ENCODE measurements around the gene RALGPS1.
"Not testable (repeated sequence)": the region's sequence is repeated elsewhere in the genome, so short reads cannot be mapped to it uniquely, and the experiment has no call there.

RALGPS1 gene

GRCh38 chr9:126989847-126990842 lies 75.6 kb downstream of the RALGPS1 start:
- DNase-seq: no peak

- DNase-seq: no peak
Observed at GRCh38 chr9:126991183-126991582, 76.6 kb downstream of the RALGPS1 start.

DNA sequence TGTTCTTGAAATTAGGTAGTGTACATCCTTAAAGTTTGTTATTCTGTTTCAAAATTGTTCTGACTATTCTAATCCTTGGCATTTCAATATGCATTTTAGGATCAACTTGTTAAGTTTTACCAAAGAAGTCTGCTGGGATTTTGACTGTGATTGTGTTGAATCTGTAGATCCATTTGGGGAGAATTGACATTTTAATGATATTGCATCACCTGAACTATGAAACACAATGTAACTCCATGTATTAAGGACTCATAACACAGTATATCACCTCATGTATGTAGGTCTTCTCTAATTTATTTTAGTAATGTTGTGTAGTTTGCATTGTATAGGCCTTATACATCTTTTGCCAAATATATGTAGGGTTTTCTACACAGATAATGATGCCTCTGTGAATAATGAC lies 77.8 kb downstream of the RALGPS1 start:
- no peak for DNase-seq

GRCh38 chr9:126999315-127000068 lies 84.9 kb downstream of the RALGPS1 start:
- no peak for DNase-seq

- no peak for DNase-seq
Observed at GRCh38 chr9:127004946-127005769, 90.6 kb downstream of the RALGPS1 start.

DNA sequence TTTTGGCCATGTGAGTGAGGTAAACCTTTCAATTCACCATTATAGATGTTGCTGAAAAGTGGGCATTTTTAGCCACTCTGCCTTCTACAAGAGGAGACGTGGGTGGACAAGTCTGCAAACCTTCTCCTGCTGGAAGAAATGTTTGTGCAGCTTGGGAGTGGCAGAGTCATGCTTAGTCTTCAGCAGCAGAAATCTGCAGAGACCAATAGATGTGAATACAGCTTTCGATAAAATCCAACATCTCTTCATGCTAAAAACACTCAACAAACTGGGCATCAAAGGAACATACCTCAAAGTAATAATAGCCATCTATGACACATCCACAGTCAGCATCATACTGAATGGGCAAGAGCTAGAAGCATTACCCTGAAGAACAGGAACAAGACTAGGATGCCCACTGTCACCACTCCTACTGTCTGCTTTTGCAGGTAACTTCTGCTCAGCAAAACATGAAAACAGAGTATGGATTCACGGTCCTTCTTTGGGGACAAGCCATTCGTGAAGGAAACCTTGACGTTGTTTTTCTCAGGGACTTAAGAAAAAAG lies 91.3 kb downstream of the RALGPS1 start:
- no peak for DNase-seq

GRCh38 chr9:127007638-127008037 lies 93.1 kb downstream of the RALGPS1 start:
- DNase-seq: no peak

GRCh38 chr9:127008076-127008475 lies 93.5 kb downstream of the RALGPS1 start:
- no peak for DNase-seq

- no peak for DNase-seq
Observed at GRCh38 chr9:127011772-127012171, 97.2 kb downstream of the RALGPS1 start.

DNA sequence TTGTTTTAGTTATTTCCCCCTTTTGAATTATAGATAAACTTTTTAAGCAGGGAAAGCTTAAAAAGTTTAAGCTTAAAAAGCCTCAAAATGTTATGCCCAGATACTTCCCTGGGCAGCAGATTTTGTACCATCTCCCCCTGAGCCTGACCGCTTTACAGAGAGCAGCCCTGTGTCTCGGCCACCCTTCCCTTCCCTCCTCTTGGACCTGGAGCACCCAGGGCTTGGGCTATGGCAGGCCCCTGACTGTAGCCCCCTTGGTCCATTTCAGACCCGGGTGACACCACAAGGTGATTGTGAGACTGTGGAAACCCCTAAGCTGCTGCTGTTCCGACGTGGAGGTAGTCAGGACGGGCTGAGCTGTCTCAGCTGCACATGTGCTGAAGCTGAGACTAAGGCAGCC lies 97.7 kb downstream of the RALGPS1 start:
- DNase-seq: no peak

DNA sequence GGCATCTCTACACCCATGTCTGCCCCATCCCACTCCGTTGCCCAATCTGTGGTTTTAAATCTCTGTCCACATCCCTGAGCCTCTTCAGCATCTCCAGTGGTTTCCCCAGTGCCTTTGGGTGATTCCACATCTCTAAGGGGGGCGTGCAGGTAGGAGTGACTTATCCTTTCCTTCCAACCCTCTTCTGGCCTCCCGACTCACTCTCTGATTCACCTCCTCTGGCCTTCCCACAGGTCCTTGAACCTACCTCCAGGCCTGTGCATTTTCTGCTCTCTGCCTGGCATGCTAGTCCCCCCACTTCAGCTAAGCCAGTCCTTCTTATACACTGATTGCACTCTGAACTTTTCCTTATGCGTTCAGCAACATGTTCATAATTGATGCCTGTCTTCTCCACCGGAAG lies 99.0 kb downstream of the RALGPS1 start:
- DNase-seq: no peak

GRCh38 chr9:127014216-127014909 lies 99.8 kb downstream of the RALGPS1 start:
- DNase-seq: no peak

DNA sequence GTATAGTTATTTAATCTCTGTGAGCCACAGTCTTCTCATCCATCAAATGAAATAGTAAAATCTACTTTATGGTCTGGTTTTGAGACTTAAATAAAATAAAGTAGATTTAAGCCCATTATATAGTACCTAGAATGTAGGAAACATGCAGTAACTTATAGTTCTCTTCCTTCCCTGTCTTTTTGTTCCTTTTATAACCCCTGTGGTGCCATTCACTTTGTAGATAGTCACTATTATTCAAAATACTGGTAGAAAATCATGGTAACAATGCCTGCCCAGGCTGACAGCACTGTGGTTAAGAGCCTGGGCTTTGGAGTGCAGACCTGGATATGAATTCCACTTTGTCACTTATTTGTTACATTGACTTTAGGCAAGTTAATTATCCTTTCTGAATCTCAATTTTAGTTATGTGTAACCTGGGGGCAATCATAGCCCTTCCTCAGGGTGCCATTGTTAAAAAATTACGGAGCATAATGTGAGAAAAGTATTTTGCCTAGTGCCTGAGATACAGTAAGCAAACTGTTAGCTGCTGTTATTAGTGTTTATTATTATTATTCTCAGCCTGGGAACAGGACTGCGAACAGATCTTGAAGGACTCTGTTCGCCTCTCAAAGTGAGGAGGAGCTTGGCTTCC lies 100.4 kb downstream of the RALGPS1 start:
- DNase-seq: no peak

DNA sequence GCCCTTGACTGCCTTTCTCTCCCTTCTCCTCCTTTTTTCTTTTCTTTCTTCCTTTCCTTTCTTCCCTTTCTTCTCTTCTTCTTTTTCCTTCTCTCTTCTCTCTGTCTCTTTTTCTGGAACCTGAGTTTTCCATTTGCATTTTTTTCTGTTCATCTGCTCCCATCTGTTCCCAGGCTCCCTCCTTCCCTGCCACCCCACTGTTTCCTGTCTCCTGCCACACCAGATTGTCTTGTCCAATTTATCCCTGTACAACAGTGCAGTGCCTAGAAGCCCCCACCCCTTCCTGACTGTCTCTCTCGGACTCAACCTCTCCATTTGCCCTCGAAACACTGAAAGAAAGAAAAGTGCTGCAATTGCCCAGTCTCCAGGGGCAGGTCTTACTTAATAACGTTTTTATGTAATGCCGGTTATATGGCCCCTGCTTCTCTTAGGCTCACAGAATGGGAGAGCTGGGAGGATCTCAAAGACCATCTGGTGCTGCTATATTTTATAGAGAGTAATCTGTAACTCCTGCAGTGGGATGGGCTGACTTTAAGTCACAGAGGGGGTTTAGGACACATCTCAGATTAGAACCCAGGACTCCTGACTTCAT lies 101.4 kb downstream of the RALGPS1 start:
- no peak for DNase-seq

- DNase-seq: not testable (repeated sequence)
Observed at GRCh38 chr9:127017979-127018378, 103.4 kb downstream of the RALGPS1 start.

- DNase-seq: no peak
Observed at GRCh38 chr9:127018935-127019334, 104.4 kb downstream of the RALGPS1 start.

DNA sequence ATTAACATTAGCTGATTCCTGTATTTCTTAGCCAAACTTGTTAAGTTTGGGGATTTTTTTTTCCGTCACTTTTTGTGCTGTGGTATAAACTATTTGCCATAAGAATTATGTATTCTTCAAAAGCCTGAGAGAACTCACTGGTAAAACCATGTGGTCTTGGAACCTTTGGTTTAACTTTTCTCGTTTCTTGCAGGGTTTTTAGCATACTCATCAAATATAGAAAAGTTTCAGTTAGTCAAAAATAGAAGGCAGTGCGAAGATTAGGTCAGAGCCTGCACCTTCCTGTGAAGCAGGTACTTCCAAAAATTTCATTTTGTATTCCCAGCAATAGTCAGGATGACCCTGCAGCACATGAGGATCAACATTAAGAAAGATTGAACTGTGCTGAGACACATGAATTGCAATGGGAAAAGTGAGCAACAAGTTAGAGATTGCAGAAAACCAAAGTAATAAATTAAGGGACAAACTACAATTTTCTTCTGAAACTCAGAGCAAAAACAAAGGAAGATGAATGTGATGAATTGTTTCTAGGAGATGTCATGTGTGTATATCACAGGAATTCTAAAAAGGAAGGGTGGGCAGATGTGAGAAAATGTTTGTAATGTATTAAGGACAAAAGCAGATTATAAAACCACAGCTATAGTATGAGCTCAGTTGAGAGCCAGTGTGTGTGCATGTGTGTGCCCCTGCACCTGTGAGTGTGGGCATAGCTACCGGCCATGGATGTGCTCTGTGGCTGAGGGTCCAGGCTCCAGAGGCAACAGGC lies 105.6 kb downstream of the RALGPS1 start:
- no peak for DNase-seq

- DNase-seq: no peak
Observed at GRCh38 chr9:127020802-127021078, 106.2 kb downstream of the RALGPS1 start.

DNA sequence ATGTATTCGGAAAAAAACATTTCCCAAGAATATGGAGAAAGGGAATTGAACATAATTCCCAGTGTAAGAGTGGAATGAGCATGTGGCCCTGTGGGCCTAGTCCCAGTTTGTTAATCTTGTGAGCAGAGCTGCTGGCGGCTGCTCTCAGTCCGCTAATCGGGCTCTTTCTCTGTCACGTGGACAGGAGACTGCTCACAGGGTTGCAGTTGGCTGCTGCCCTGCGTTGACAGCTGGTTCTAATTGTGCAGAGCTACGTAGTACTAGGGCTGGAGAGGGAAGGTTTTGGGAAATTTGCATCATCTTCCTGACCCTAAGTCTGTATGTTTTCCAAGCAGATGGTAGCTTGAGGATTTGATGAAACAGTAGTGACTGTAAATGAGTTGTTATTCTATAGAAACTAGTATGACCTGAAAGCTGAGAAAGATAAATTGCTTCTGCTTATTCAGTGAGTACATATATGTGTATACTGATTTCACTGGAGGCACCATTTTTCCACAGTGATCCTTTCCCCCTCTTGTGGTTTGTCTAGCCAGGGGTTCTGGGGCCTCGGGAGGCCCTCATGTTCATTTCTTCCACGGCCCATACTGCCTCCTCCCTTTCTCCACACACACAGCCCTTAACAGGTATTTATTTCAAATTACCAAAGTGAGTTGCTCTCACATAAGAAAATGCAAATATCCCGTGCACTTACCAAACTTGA lies 107.2 kb downstream of the RALGPS1 start:
- DNase-seq: peak; percentile 28

Data from right kidney (tissue), 1 donor.